GM12874 (cell line): ENCODE data around the gene CADPS2.

Experiments
- CTCF ChIP-seq: IDR thresholded peaks from 2 replicates; pipeline ENCODE4 v1.5.1; 2011; ENCODE audit warnings: low read depth, mild to moderate bottlenecking, control low read depth, low read length, moderate library complexity; ENCODE audit not compliant: insufficient read depth

Gene CADPS2

GRCh38 chr7:122638459-122638858 is 247.8 kb downstream of the CADPS2 start:
- TF ChIP-seq CTCF = no peak

GRCh38 chr7:122637784-122638183 is 248.5 kb downstream of the CADPS2 start:
- no peak for TF ChIP-seq CTCF

- no peak for TF ChIP-seq CTCF
Measured at GRCh38 chr7:122633472-122633871, 252.8 kb downstream of the CADPS2 start.

- TF ChIP-seq CTCF = no peak
Measured at GRCh38 chr7:122632238-122632637, 254.0 kb downstream of the CADPS2 start.

GRCh38 chr7:122629412-122629953 is 256.8 kb downstream of the CADPS2 start:
- TF ChIP-seq CTCF = no peak

GRCh38 chr7:122628651-122629411 is 257.4 kb downstream of the CADPS2 start:
- no peak for TF ChIP-seq CTCF

GRCh38 chr7:122626785-122627184 is 259.5 kb downstream of the CADPS2 start:
- TF ChIP-seq CTCF = no peak
